Naive thymus-derived CD4-positive, alpha-beta T cell (primary cell): ENCODE data around the gene NEDD4L. TPM values are rescaled to one million over a fixed set of nuclear protein-coding genes. Genes with fewer than 3 reads are reported as not detected.

Source experiments
- ATAC-seq: fragments of 150-1000 bp; cut with Tn5 transposase; 2 replicates; pipeline ENCODE4 v1.10.0; 2021; ENCODE audit warnings: mild to moderate bottlenecking, moderate library complexity
- CTCF ChIA-PET: fragments of 350-600 bp; sonication (Branson Sonifier 250); formaldehyde crosslinking; loops from one replicate; lab custom pipeline; 2021; ENCODE audit warnings: antibody characterized with exemption; lab: Charles Lee
- POLR2A ChIA-PET: fragments of 350-600 bp; sonication (Branson Sonifier 250); formaldehyde crosslinking; loops from one replicate; lab custom pipeline; 2021; ENCODE audit warnings: antibody characterized with exemption, inconsistent platforms; lab: Charles Lee
- DNase-seq, 9 donors: peaks; one replicate each; pipeline versions ENCODE4 v3.0.0 to v3.0.0-alpha.2; 2020 to 2022; ENCODE audit warnings: mixed read lengths in 1 of 9
- H3K27ac ChIP-seq: one replicate; pipeline ENCODE4 v1.7.0; 2013; ENCODE audit warnings: mild to moderate bottlenecking, low read depth, low read length, moderate library complexity
- H3K27me3 ChIP-seq, 2 donors: one replicate each; pipeline ENCODE4 v1.7.0; 2013; ENCODE audit warnings: low read length in 2 of 2, mild to moderate bottlenecking in 2 of 2, moderate library complexity in 2 of 2; ENCODE audit not compliant: control insufficient read depth in 2 of 2, insufficient read depth in 2 of 2
- H3K36me3 ChIP-seq, 3 experiments: 1 replicate in 2 of 3; 2 replicates in 1 of 3; pipeline ENCODE4 v1.7.0; 2013; ENCODE audit warnings: low read length in 3 of 3, mild to moderate bottlenecking in 3 of 3, moderate library complexity in 1 of 3; ENCODE audit not compliant: insufficient read depth in 3 of 3, control insufficient read depth in 2 of 3
- H3K4me1 ChIP-seq, 2 donors: one replicate each; pipeline ENCODE4 v1.7.0; 2013; ENCODE audit warnings: low read length in 2 of 2, mild to moderate bottlenecking in 2 of 2, moderate library complexity in 1 of 2; ENCODE audit not compliant: control insufficient read depth in 2 of 2, insufficient read depth in 2 of 2
- H3K4me3 ChIP-seq: 2 replicates; pipeline ENCODE4 v1.7.0; 2013; ENCODE audit warnings: mild to moderate bottlenecking, low read length
- H3K9me3 ChIP-seq, 3 experiments: 1 replicate in 2 of 3; 2 replicates in 1 of 3; pipeline ENCODE4 v1.7.0; 2013; ENCODE audit warnings: low read length in 3 of 3; ENCODE audit not compliant: control insufficient read depth in 2 of 3
- H3K27ac Mint-ChIP-seq, 9 donors: one replicate each; pipeline ENCODE4 v1.8.0; 2020 to 2022; ENCODE audit warnings: mixed read lengths in 9 of 9, mild to moderate bottlenecking in 8 of 9, moderate library complexity in 5 of 9, inconsistent platforms in 2 of 9
- H3K27me3 Mint-ChIP-seq, 5 donors: one replicate each; pipeline ENCODE4 v1.8.0; 2021 to 2022; ENCODE audit warnings: mixed read lengths in 5 of 5, mild to moderate bottlenecking in 1 of 5
- H3K36me3 Mint-ChIP-seq, 5 donors: one replicate each; pipeline ENCODE4 v1.8.0; 2020 to 2022; ENCODE audit warnings: mixed read lengths in 5 of 5, mild to moderate bottlenecking in 3 of 5, inconsistent platforms in 1 of 5
- H3K4me1 Mint-ChIP-seq, 7 donors: one replicate each; pipeline ENCODE4 v1.8.0; 2020 to 2022; ENCODE audit warnings: mixed read lengths in 7 of 7, mild to moderate bottlenecking in 3 of 7, inconsistent platforms in 1 of 7
- H3K4me3 Mint-ChIP-seq, 10 donors: one replicate each; pipeline ENCODE4 v1.8.0; 2020 to 2022; ENCODE audit warnings: mild to moderate bottlenecking in 10 of 10, mixed read lengths in 10 of 10, moderate library complexity in 6 of 10, inconsistent platforms in 2 of 10
- H3K9me3 Mint-ChIP-seq, 11 donors: one replicate each; pipeline ENCODE4 v1.8.0; 2020 to 2022; ENCODE audit warnings: mixed read lengths in 11 of 11, mild to moderate bottlenecking in 4 of 11, inconsistent platforms in 1 of 11, moderate library complexity in 1 of 11
- intact Hi-C, 2 donors: fragments of 100-400 bp; cut with micrococcal nuclease; formaldehyde crosslinking; loops; one replicate each; pipeline ENCODE4 v1.15.1; 2023
- polyA plus RNA-seq, 2 donors: library from polyadenylated mRNA; unstranded; fragments of 300-500 nt; fragmentation: Illumina TruSeq; gene quantifications; one replicate each; pipeline ENCODE4 v1.2.3, GENCODE V29; 2021
- total RNA-seq, 6 experiments: library from RNA in 5 of 6; stranded (reverse) in 5 of 6; gene quantifications; 1 replicate in 5 of 6; 2 replicates in 1 of 6; pipeline ENCODE4 v1.2.3 and lab custom pipeline; 2021 to 2026

The NEDD4L gene
- total and polyA plus RNA-seq, 7 experiments from 2014 or later: 1.1 to 10.3 (median 4.2) TPM

- Histone ChIP-seq H3K4me1 (no peaks in the 10 kb centered on the region), H3K27ac (no peak overlapping the region), H3K4me3 (no peak overlapping the region), H3K36me3 (no peaks in the 10 kb centered on the region), H3K27me3 (no peaks in the 10 kb centered on the region), H3K9me3 (no peaks in the 10 kb centered on the region)
- Mint-ChIP-seq H3K27me3 (peaks cover 0 to 3% (median 0%) of the 10 kb centered on the region in 5 donors), H3K36me3 (peaks cover 0 to 8% (median 0%) of the 10 kb centered on the region in 5 donors), H3K9me3 (no peaks in the 10 kb centered on the region), H3K4me3 (no peak overlapping the region), H3K4me1 (peaks cover 0 to 9% (median 6%) of the 10 kb centered on the region in 7 donors), H3K27ac (no peak overlapping the region)
- intact Hi-C loops: no loop called here
- POLR2A ChIA-PET: no interaction called here
- CTCF ChIA-PET: no interaction called here
- ATAC-seq (no peak), DNase-seq (no peak)
These were observed 350.0 kb downstream of the NEDD4L start for GRCh38 chr18:58394046-58394445.

GRCh38 chr18:58394602-58395425, 350.8 kb downstream of the NEDD4L start:
- H3K27me3 ChIP-seq: no peaks in the 10 kb centered on the region
- Mint-ChIP-seq H3K36me3 (peaks cover 0 to 7% (median 0%) of the 10 kb centered on the region in 5 donors), H3K4me1 (peaks cover under 1 to 10% (median 6%) of the 10 kb centered on the region in 7 donors), H3K27me3 (peaks cover 0 to 3% (median 0%) of the 10 kb centered on the region in 5 donors), H3K4me3 (no peak overlapping the region), H3K9me3 (no peaks in the 10 kb centered on the region), H3K27ac (no peak overlapping the region)
- H3K9me3 ChIP-seq: no peaks in the 10 kb centered on the region
- CTCF ChIA-PET: interaction anchor here (1.5 kb wide), 1 partner anchor 369 kb away, joined by 4 read pairs; no protein-coding TSS in a partner anchor
- no peak overlapping the region for H3K4me3 ChIP-seq
- ATAC-seq (no peak), DNase-seq (no peak)
- POLR2A ChIA-PET: no interaction called here
- H3K36me3 ChIP-seq: no peaks in the 10 kb centered on the region
- intact Hi-C loops: no loop called here
- no peak overlapping the region for H3K27ac ChIP-seq
- no peaks in the 10 kb centered on the region for H3K4me1 ChIP-seq

- Mint-ChIP-seq H3K27me3 (peaks cover 0 to 3% (median 0%) of the 10 kb centered on the region in 5 donors), H3K4me3 (no peak overlapping the region), H3K4me1 (peaks cover 8 to 24% (median 17%) of the 10 kb centered on the region in 7 donors), H3K9me3 (no peaks in the 10 kb centered on the region), H3K36me3 (no peaks in the 10 kb centered on the region), H3K27ac (peak overlapping the region in 1 of 9 donors; percentile 46)
- CTCF ChIA-PET: no interaction called here
- Histone ChIP-seq H3K27me3 (no peaks in the 10 kb centered on the region), H3K9me3 (no peaks in the 10 kb centered on the region), H3K4me3 (no peak overlapping the region), H3K4me1 (peaks cover 0 to 3% of the 10 kb centered on the region in 2 donors), H3K36me3 (no peaks in the 10 kb centered on the region), H3K27ac (no peak overlapping the region)
- intact Hi-C loops: no loop called here
- no peak for DNase-seq
- POLR2A ChIA-PET: no interaction called here
- no peak for ATAC-seq
These were observed 352.1 kb downstream of the NEDD4L start for GRCh38 chr18:58396144-58396543.

- no peak overlapping the region for H3K27ac Mint-ChIP-seq
- H3K36me3 Mint-ChIP-seq: no peaks in the 10 kb centered on the region
- H3K27me3 Mint-ChIP-seq: peaks cover 0 to 3% (median 0%) of the 10 kb centered on the region in 5 donors
- H3K9me3 ChIP-seq: no peaks in the 10 kb centered on the region
- no peak overlapping the region for H3K4me3 Mint-ChIP-seq
- no peak overlapping the region for H3K27ac ChIP-seq
- H3K36me3 ChIP-seq: no peaks in the 10 kb centered on the region
- ChIA-PET POLR2A (no interaction called here), CTCF (no interaction called here)
- H3K4me1 Mint-ChIP-seq: peaks cover 8 to 31% (median 24%) of the 10 kb centered on the region in 7 donors
- H3K4me3 ChIP-seq: no peak overlapping the region
- ATAC-seq: no peak
- H3K4me1 ChIP-seq: peaks cover 0 to 3% of the 10 kb centered on the region in 2 donors
- intact Hi-C loops: no loop called here
- no peak for DNase-seq
- no peaks in the 10 kb centered on the region for H3K9me3 Mint-ChIP-seq
- H3K27me3 ChIP-seq: no peaks in the 10 kb centered on the region
These were observed 352.9 kb downstream of the NEDD4L start for GRCh38 chr18:58396966-58397365.

GRCh38 chr18:58397385-58398132, 353.5 kb downstream of the NEDD4L start:
- ATAC-seq (no peak), DNase-seq (no peak)
- Histone ChIP-seq H3K4me3 (no peak overlapping the region), H3K36me3 (no peaks in the 10 kb centered on the region), H3K27ac (no peak overlapping the region), H3K4me1 (peaks cover 0 to 3% of the 10 kb centered on the region in 2 donors), H3K27me3 (no peaks in the 10 kb centered on the region), H3K9me3 (no peaks in the 10 kb centered on the region)
- Mint-ChIP-seq H3K27me3 (peaks cover 0 to 3% (median 0%) of the 10 kb centered on the region in 5 donors), H3K9me3 (no peaks in the 10 kb centered on the region), H3K4me3 (no peak overlapping the region), H3K36me3 (no peaks in the 10 kb centered on the region), H3K4me1 (peaks cover 8 to 36% (median 30%) of the 10 kb centered on the region in 7 donors), H3K27ac (no peak overlapping the region)
- ChIA-PET POLR2A (interaction anchor here (0.6 kb wide), 1 partner anchor 60 kb away, joined by 3 read pairs; no protein-coding TSS in a partner anchor), CTCF (interaction anchor here (1.2 kb wide), 1 partner anchor 24 kb away, joined by 3 read pairs; no protein-coding TSS in a partner anchor)
- intact Hi-C loops: no loop called here

GRCh38 chr18:58398648-58399398, 354.8 kb downstream of the NEDD4L start:
- H3K4me1 ChIP-seq: peaks cover 0 to 3% of the 10 kb centered on the region in 2 donors
- H3K9me3 Mint-ChIP-seq: no peaks in the 10 kb centered on the region
- intact Hi-C loops: no loop called here
- DNase-seq (no peak), ATAC-seq (no peak)
- CTCF ChIA-PET: interaction anchor here (1.2 kb wide), 1 partner anchor 23 kb away, joined by 3 read pairs; no protein-coding TSS in a partner anchor
- H3K27me3 ChIP-seq: no peaks in the 10 kb centered on the region
- H3K4me1 Mint-ChIP-seq: peaks cover 8 to 36% (median 30%) of the 10 kb centered on the region in 7 donors
- no peak overlapping the region for H3K4me3 ChIP-seq
- peak overlapping the region in 1 of 9 donors; percentile 11 for H3K27ac Mint-ChIP-seq
- H3K4me3 Mint-ChIP-seq: no peak overlapping the region
- H3K9me3 ChIP-seq: no peaks in the 10 kb centered on the region
- POLR2A ChIA-PET: no interaction called here
- H3K27me3 Mint-ChIP-seq: peaks cover 0 to 3% (median 0%) of the 10 kb centered on the region in 5 donors
- no peaks in the 10 kb centered on the region for H3K36me3 ChIP-seq
- H3K36me3 Mint-ChIP-seq: no peaks in the 10 kb centered on the region
- H3K27ac ChIP-seq: no peak overlapping the region
